ENCODE data around the gene SCRG1. TPM values are rescaled to one million over a fixed set of nuclear protein-coding genes. Genes with fewer than 3 reads are reported as not detected.

Gene SCRG1
- total RNA-seq, 1 donor from 2014 or later: not detected

DNA sequence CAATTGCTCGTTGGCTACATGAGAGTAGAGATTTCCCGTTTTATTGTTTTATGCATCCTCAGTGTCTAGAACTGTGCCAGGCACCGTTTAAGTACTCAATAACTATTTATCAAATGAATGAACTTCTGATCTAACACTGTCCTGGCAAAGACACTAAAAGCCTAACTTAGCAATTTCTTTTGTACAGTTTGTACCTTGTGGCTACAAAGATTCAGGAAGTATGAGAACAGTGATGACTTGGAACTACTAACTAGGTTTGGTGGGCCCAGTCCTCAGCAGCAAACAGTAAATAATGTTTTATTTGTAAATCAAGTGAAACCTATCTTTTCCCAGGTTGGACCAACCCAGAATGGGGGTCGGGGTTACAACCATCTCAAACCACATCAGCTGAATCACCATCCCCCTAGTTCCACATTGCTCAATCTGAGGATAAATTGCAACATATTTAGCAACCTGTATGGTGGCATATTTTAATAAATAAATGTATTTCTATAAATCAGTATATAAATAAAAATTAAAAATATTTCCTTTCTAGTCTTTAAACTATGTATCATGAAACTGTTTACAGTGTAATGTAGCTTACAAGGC is 12.3 kb upstream of the SCRG1 start:
- H3K4me3 ChIP-seq (ENCODE audit: low read depth, low read length): no peak overlapping the region
- no peaks in the 10 kb centered on the region for H3K27me3 ChIP-seq (ENCODE audit: control insufficient read depth, insufficient read depth, low read length)
- DNase-seq (ENCODE audit: low read depth): no peak
- TF ChIP-seq, protein P1, sequence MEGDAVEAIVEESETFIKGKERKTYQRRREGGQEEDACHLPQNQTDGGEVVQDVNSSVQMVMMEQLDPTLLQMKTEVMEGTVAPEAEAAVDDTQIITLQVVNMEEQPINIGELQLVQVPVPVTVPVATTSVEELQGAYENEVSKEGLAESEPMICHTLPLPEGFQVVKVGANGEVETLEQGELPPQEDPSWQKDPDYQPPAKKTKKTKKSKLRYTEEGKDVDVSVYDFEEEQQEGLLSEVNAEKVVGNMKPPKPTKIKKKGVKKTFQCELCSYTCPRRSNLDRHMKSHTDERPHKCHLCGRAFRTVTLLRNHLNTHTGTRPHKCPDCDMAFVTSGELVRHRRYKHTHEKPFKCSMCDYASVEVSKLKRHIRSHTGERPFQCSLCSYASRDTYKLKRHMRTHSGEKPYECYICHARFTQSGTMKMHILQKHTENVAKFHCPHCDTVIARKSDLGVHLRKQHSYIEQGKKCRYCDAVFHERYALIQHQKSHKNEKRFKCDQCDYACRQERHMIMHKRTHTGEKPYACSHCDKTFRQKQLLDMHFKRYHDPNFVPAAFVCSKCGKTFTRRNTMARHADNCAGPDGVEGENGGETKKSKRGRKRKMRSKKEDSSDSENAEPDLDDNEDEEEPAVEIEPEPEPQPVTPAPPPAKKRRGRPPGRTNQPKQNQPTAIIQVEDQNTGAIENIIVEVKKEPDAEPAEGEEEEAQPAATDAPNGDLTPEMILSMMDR (IDR thresholded peaks at IDR 0.05; ENCODE audit: insufficient read depth, low read length, poor library complexity, severe bottlenecking): no peak
- H3K36me3 ChIP-seq (ENCODE audit: control insufficient read depth, insufficient read depth, low read length): no peaks in the 10 kb centered on the region

DNA sequence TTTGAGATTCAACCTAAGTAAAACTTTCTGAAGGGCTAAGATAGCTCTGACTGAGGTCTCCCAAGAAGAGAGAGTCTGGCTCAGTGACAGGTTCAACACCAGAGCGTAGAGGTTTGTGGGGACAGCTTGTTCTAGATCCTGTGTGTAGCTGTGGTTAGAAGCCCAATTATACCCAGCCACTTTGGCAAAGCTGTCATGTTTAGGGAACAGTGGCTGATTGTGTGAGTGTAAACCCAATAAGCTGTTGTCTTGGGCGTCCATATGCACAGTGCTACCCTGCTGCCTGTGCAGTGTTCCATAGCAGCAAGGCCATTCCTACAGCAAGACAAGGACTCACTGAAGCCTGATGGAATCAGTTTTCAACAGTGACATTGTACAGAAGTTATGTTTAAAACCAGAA is 11.2 kb upstream of the SCRG1 start:
- Histone ChIP-seq H3K4me3 (ENCODE audit: low read depth, low read length) (no peak overlapping the region), H3K36me3 (ENCODE audit: control insufficient read depth, insufficient read depth, low read length) (no peaks in the 10 kb centered on the region), H3K27me3 (ENCODE audit: control insufficient read depth, insufficient read depth, low read length) (no peaks in the 10 kb centered on the region)
- TF ChIP-seq, protein P1 (IDR thresholded peaks at IDR 0.05; ENCODE audit: insufficient read depth, low read length, poor library complexity, severe bottlenecking): no peak
- no peak for DNase-seq (ENCODE audit: low read depth)

DNA sequence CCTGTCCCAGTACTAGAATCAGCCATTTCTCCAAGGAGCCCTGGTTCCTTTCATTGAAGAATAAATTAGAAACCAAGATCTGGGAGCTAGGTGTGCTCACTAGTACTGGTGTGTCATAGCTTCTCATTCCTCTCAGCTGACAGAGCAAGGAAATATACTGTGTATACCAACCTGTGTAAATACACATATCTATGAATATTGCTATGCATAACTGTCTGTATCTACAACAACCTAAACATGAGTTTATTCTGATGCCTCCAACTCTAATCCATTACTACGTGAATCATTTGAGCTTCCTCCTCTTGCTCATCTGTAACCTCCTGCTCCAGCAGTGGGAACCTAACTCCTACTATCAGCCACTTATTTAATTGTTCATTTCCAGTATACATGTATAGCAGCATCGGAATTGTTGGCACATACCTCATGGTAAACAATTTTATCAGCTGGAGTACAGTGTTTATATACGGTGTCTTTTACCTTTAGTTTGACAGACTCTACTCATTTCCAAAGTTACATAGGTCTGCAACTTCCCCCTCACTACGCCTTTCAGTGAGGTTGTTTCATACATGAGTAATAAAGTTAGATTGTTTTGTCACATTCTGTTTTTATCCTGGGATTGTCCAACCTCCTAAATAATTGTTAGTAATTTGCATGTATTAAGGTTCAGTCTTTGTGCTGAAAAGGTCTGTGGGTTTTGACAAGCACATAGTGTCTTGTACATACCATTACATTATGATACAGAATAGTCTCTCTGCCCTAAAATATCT is 7.1 kb upstream of the SCRG1 start:
- no peak for DNase-seq (ENCODE audit: low read depth)
- no peak overlapping the region for H3K4me3 ChIP-seq (ENCODE audit: low read depth, low read length)
- H3K27me3 ChIP-seq (ENCODE audit: control insufficient read depth, insufficient read depth, low read length): no peaks in the 10 kb centered on the region
- H3K36me3 ChIP-seq (ENCODE audit: control insufficient read depth, insufficient read depth, low read length): no peaks in the 10 kb centered on the region
- TF ChIP-seq, protein P1 (IDR thresholded peaks at IDR 0.05; ENCODE audit: insufficient read depth, low read length, poor library complexity, severe bottlenecking): no peak

DNA sequence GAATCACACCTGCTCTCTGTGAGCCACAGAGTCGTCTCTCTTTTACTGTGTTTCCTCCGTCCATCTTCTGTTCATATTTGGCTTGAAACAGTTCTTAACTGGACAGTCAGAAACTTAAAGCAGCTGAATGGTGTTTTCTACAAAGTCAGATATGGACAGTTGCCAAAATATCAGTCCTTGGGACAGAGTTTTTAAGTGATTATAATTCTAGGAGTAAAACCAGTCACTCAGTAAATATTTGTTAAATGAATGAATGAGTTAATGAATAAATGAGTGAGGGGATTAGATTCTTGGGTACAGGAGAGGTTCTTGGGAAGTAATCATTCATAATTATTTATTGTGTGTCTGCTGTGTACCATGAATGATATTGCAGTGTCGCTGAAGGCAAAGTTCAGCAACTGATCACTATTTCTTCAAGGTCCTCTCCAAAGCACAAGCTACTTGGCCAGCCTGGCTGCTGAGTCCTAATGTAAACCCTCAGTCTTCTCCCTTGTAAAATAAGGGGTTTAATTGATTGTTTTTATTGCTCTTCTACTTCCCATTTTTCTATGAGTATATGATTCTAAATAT is 5.5 kb upstream of the SCRG1 start:
- no peak for DNase-seq (ENCODE audit: low read depth)
- H3K27me3 ChIP-seq (ENCODE audit: control insufficient read depth, insufficient read depth, low read length): no peaks in the 10 kb centered on the region
- TF ChIP-seq, protein P1 (IDR thresholded peaks at IDR 0.05; ENCODE audit: insufficient read depth, low read length, poor library complexity, severe bottlenecking): no peak
- no peak overlapping the region for H3K4me3 ChIP-seq (ENCODE audit: low read depth, low read length)
- no peaks in the 10 kb centered on the region for H3K36me3 ChIP-seq (ENCODE audit: control insufficient read depth, insufficient read depth, low read length)

DNA sequence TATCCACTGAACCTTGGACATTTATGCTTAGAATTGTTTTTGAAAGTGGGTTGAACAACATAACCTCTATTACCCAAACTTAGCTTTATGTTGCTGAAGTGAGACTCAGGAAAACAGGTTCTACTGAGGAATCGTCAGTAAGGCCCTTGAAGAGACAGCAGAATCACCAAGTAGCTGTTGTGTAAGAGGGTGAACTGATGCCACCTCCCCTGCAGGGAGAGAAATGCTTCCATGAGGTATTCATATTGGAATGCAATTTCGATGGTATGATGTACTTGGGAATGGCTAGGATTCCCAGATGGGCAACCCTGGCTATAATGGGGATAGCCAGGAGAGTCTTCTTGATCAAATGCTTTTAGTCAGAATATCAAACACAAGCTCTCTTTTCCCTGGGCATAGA is 4.1 kb upstream of the SCRG1 start:
- Histone ChIP-seq H3K27me3 (ENCODE audit: control insufficient read depth, insufficient read depth, low read length) (no peaks in the 10 kb centered on the region), H3K36me3 (ENCODE audit: control insufficient read depth, insufficient read depth, low read length) (no peaks in the 10 kb centered on the region), H3K4me3 (ENCODE audit: low read depth, low read length) (no peak overlapping the region)
- DNase-seq (ENCODE audit: low read depth): no peak
- TF ChIP-seq, protein P1 (IDR thresholded peaks at IDR 0.05; ENCODE audit: insufficient read depth, low read length, poor library complexity, severe bottlenecking): no peak

Data from kidney epithelial cell (primary cell).